HepG2 (cell line): Measurements from ENCODE around the gene RICTOR. TPM values are rescaled to one million over a fixed set of nuclear protein-coding genes. Genes with fewer than 3 reads are reported as not detected.

Source experiments
- ATF7 ChIP-seq, 2 experiments: fragments of 450-650 bp in 1 of 2; sonication (generic) in 1 of 2; formaldehyde crosslinking in 1 of 2; IDR thresholded peaks; 2 replicates each; pipeline versions ENCODE4 v1.4.0 to v1.6.1; 2016 to 2020; ENCODE audit warnings: antibody characterized with exemption in 1 of 2, mild to moderate bottlenecking in 1 of 2, missing genetic modification reagents in 1 of 2
- DNMT1 ChIP-seq: sonication (generic); formaldehyde crosslinking; IDR thresholded peaks from 2 replicates; pipeline ENCODE4 v1.5.1; 2020; ENCODE audit warnings: mild to moderate bottlenecking, missing genetic modification reagents
- GATAD2A ChIP-seq: IDR thresholded peaks from 2 replicates; pipeline ENCODE4 v1.6.1; 2016
- JUNB ChIP-seq: sonication (generic); formaldehyde crosslinking; IDR thresholded peaks from 2 replicates; pipeline ENCODE4 v1.8.0; 2022; ENCODE audit warnings: missing genetic modification reagents, mild to moderate bottlenecking, borderline replicate concordance
- MEF2D ChIP-seq: sonication (generic); formaldehyde crosslinking; IDR thresholded peaks from 2 replicates; pipeline ENCODE4 v1.5.1; 2020; ENCODE audit warnings: mild to moderate bottlenecking, missing genetic modification reagents
- PAX8 ChIP-seq: sonication (generic); formaldehyde crosslinking; IDR thresholded peaks from 2 replicates; pipeline ENCODE4 v1.8.0; 2022; ENCODE audit warnings: mild to moderate bottlenecking, missing genetic modification reagents, borderline replicate concordance
- PCBP1 ChIP-seq: fragments of 200-400 bp; formaldehyde crosslinking; IDR thresholded peaks from 2 replicates; pipeline ENCODE4 v1.6.1; 2017; ENCODE audit warnings: mild to moderate bottlenecking, low read depth, low read length, borderline replicate concordance
- STAT6 ChIP-seq: sonication (generic); formaldehyde crosslinking; IDR thresholded peaks from 2 replicates; pipeline ENCODE4 v1.4.0; 2020; ENCODE audit warnings: missing genetic modification reagents, mild to moderate bottlenecking, borderline replicate concordance
- ZNF24 ChIP-seq: fragments of 450-650 bp; IDR thresholded peaks from 2 replicates; pipeline ENCODE4 v1.6.1; 2017; ENCODE audit warnings: antibody characterized with exemption, mild to moderate bottlenecking
- ZNF282 ChIP-seq: fragments of 450-650 bp; IDR thresholded peaks from 2 replicates; pipeline ENCODE4 v1.6.1; 2018; ENCODE audit not compliant: partially characterized antibody
- ZNF333 ChIP-seq: sonication (generic); formaldehyde crosslinking; IDR thresholded peaks from 2 replicates; pipeline ENCODE4 v1.4.0; 2020; ENCODE audit warnings: mild to moderate bottlenecking, missing genetic modification reagents, borderline replicate concordance
- ZSCAN31 ChIP-seq: sonication (generic); formaldehyde crosslinking; IDR thresholded peaks from 2 replicates; pipeline ENCODE4 v1.5.0; 2020; ENCODE audit warnings: low read depth, mild to moderate bottlenecking, missing genetic modification reagents
- polyA plus RNA-seq, 8 experiments: library from polyadenylated mRNA; depleted of rRNA in 3 of 8; stranded (reverse) in 7 of 8; unstranded in 1 of 8; fragments of >200 nt; fragmentation: Illumina TruSeq in 4 of 8; extraction: Trizol in 4 of 8; gene quantifications; 2 replicates each; pipeline versions ENCODE4 v1.2.1 to v1.2.3, GENCODE V29; 2011 to 2016; ENCODE audit warnings: low read depth in 4 of 8, missing spikeins in 1 of 8, mixed read lengths in 1 of 8; ENCODE audit not compliant: insufficient read depth in 1 of 8
- total RNA-seq, 5 experiments: library from RNA; depleted of rRNA; stranded (reverse); fragments of >200 nt; fragmentation: Illumina TruSeq; extraction: Trizol; gene quantifications; 2 replicates each; pipeline ENCODE4 v1.2.3, GENCODE V29; 2016; ENCODE audit warnings: low read depth in 1 of 5
- TF ChIP-seq, protein P1 (sequence below): sonication (generic); formaldehyde crosslinking; IDR thresholded peaks from 2 replicates; pipeline ENCODE4 v1.8.0; 2022; ENCODE audit warnings: mild to moderate bottlenecking, missing genetic modification reagents, moderate library complexity
- TF ChIP-seq, protein P2 (sequence below): sonication (generic); formaldehyde crosslinking; IDR thresholded peaks from 2 replicates; pipeline ENCODE4 v1.4.0; 2020; ENCODE audit warnings: missing genetic modification reagents, borderline replicate concordance
- TF ChIP-seq, protein P3 (sequence below), 2 experiments: fragments of 450-650 bp in 1 of 2; sonication (generic) in 1 of 2; formaldehyde crosslinking; IDR thresholded peaks; 2 replicates each; pipeline versions ENCODE4 v1.5.0 to v1.8.0; 2020 to 2022; ENCODE audit warnings: mild to moderate bottlenecking in 1 of 2, missing genetic modification reagents in 1 of 2
- TF ChIP-seq, protein P4 (sequence below), 2 experiments: IDR thresholded peaks; 2 replicates each; pipeline ENCODE4 v1.6.1; 2011 to 2012; ENCODE audit warnings: low read length in 2 of 2, borderline replicate concordance in 1 of 2, low read depth in 1 of 2, mild to moderate bottlenecking in 1 of 2, moderate library complexity in 1 of 2

Gene RICTOR
- total and polyA plus RNA-seq, 2 of the 13 experiments (the other 11 are each of a cell fraction or from before 2014, with no cell fraction given) = 10.7 to 15.4 TPM

DNA sequence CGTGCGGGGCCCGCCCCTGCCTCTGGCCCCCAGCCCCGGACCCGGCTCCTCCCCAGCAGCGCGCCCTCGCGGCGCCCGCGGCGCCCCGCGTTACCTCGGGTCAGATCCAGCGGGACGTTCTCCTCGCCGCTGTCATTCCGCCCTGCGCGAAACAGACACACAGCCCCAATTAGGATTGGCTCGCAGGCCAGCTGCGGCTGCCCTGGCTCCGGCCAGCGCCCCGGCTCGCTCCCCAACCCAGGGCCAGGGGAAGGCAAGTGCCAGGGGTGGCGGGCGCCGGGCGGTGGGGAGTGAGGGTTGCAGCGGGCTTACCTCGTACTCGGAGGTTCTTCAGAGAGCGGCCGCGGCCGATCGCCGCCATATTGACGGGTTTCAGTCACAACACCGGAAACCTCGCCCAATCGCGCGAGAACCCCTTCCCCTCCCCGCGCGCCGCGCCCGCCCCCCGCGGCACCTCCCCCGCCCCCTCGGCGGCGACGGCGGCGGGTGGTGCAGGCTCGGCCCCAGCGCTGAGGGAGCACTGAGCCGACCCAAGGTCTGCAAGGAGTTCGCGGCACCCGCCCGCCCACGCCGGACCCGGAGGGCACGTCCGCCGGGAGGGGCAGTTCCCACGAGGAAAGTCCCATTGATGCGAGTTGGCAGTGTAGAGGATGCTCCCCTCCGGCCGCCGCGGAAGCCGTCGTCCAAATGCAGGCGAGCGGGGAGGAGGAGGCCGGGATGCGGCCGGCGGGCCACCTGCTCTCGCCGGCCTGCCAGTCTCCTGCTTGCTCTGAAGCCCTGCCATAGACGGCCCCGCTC, at the start of gene RICTOR (continued):
- TF ChIP-seq, protein P1, sequence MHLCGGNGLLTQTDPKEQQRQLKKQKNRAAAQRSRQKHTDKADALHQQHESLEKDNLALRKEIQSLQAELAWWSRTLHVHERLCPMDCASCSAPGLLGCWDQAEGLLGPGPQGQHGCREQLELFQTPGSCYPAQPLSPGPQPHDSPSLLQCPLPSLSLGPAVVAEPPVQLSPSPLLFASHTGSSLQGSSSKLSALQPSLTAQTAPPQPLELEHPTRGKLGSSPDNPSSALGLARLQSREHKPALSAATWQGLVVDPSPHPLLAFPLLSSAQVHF = 0 out of 2 replicates have a peak, but pooled peaks have one; percentile 67
- TF ChIP-seq JUNB (CRISPR knock-in tag) (no peak), DNMT1 (CRISPR knock-in tag) (no peak), ZNF333 (CRISPR knock-in tag) (peak; percentile 42; the same call in 1 of the 2 replicates), GATAD2A (CRISPR knock-in tag) (peak; percentile 28), PCBP1 (no peak), MEF2D (CRISPR knock-in tag) (no peak), PAX8 (no peak), STAT6 (CRISPR knock-in tag) (no peak), ZNF24 (no peak), ZSCAN31 (CRISPR knock-in tag) (0 out of 2 replicates have a peak, but pooled peaks have one; percentile 18), ZNF282 (no peak), ATF7 (IDR thresholded peaks at IDR 0.05) (no peak), ATF7 (CRISPR knock-in tag; IDR thresholded peaks at IDR 0.05) (no peak)
- TF ChIP-seq, protein P2, sequence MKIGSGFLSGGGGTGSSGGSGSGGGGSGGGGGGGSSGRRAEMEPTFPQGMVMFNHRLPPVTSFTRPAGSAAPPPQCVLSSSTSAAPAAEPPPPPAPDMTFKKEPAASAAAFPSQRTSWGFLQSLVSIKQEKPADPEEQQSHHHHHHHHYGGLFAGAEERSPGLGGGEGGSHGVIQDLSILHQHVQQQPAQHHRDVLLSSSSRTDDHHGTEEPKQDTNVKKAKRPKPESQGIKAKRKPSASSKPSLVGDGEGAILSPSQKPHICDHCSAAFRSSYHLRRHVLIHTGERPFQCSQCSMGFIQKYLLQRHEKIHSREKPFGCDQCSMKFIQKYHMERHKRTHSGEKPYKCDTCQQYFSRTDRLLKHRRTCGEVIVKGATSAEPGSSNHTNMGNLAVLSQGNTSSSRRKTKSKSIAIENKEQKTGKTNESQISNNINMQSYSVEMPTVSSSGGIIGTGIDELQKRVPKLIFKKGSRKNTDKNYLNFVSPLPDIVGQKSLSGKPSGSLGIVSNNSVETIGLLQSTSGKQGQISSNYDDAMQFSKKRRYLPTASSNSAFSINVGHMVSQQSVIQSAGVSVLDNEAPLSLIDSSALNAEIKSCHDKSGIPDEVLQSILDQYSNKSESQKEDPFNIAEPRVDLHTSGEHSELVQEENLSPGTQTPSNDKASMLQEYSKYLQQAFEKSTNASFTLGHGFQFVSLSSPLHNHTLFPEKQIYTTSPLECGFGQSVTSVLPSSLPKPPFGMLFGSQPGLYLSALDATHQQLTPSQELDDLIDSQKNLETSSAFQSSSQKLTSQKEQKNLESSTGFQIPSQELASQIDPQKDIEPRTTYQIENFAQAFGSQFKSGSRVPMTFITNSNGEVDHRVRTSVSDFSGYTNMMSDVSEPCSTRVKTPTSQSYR (CRISPR knock-in tag) = peak; percentile 66
- TF ChIP-seq, protein P3, sequence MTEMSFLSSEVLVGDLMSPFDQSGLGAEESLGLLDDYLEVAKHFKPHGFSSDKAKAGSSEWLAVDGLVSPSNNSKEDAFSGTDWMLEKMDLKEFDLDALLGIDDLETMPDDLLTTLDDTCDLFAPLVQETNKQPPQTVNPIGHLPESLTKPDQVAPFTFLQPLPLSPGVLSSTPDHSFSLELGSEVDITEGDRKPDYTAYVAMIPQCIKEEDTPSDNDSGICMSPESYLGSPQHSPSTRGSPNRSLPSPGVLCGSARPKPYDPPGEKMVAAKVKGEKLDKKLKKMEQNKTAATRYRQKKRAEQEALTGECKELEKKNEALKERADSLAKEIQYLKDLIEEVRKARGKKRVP (CRISPR knock-in tag; IDR thresholded peaks at IDR 0.05) = no peak
- TF ChIP-seq, protein P4, sequence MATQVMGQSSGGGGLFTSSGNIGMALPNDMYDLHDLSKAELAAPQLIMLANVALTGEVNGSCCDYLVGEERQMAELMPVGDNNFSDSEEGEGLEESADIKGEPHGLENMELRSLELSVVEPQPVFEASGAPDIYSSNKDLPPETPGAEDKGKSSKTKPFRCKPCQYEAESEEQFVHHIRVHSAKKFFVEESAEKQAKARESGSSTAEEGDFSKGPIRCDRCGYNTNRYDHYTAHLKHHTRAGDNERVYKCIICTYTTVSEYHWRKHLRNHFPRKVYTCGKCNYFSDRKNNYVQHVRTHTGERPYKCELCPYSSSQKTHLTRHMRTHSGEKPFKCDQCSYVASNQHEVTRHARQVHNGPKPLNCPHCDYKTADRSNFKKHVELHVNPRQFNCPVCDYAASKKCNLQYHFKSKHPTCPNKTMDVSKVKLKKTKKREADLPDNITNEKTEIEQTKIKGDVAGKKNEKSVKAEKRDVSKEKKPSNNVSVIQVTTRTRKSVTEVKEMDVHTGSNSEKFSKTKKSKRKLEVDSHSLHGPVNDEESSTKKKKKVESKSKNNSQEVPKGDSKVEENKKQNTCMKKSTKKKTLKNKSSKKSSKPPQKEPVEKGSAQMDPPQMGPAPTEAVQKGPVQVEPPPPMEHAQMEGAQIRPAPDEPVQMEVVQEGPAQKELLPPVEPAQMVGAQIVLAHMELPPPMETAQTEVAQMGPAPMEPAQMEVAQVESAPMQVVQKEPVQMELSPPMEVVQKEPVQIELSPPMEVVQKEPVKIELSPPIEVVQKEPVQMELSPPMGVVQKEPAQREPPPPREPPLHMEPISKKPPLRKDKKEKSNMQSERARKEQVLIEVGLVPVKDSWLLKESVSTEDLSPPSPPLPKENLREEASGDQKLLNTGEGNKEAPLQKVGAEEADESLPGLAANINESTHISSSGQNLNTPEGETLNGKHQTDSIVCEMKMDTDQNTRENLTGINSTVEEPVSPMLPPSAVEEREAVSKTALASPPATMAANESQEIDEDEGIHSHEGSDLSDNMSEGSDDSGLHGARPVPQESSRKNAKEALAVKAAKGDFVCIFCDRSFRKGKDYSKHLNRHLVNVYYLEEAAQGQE (IDR thresholded peaks at IDR 0.05; ENCODE audit: borderline replicate concordance in 1 of 2, low read depth in 1 of 2, low read length in 2 of 2) = peak in 1 of 2 experiments; percentile 55; a peak in 1 of 4 replicates
